IMR-90 (cell line): ENCODE measurements around the gene GGT5. TPM values are rescaled to one million over a fixed set of nuclear protein-coding genes. Genes with fewer than 3 reads are reported as not detected.

Source experiments
- ATAC-seq: fragments of 200-7000 bp; cut with Tn5 transposase; 2 replicates; pipeline ENCODE4 v1.9.1; 2020; ENCODE audit warnings: low read depth, mild to moderate bottlenecking, moderate library complexity
- BruUV-seq: library from RNA; stranded (reverse); fragments of 400-500 nt; replicated peaks from 2 replicates; lab custom pipeline; 2021; lab: Mats Ljungman, UMichigan
- CTCF ChIA-PET: fragments of 300-600 bp; formaldehyde crosslinking; extraction: SDS; loops from one replicate; lab custom pipeline; 2021; ENCODE audit warnings: antibody characterized with exemption; lab: Yijun Ruan, JAX
- POLR2A ChIA-PET: fragments of 300-600 bp; sonication (Branson Sonifier 250); formaldehyde crosslinking; loops from one replicate; lab custom pipeline; 2022; ENCODE audit warnings: antibody characterized with exemption; ENCODE audit not compliant: unreplicated experiment; lab: Charles Lee
- DNase-seq: peaks from one replicate; pipeline ENCODE4 v3.0.0; 2013
- H2AFZ ChIP-seq: replicated peaks from 2 replicates; pipeline ENCODE3; 2013; ENCODE audit warnings: low read length, mild to moderate bottlenecking; ENCODE audit not compliant: poor library complexity
- H2AK5ac ChIP-seq: 2 replicates; pipeline ENCODE4 v1.6.1; 2013; ENCODE audit warnings: low read depth, low read length, inconsistent platforms
- H2AK9ac ChIP-seq: replicated peaks from 2 replicates; pipeline ENCODE3; 2013; ENCODE audit warnings: mild to moderate bottlenecking, low read depth, low read length, moderate library complexity; ENCODE audit not compliant: poor library complexity
- H2BK120ac ChIP-seq: 2 replicates; pipeline ENCODE4 v1.6.1; 2013; ENCODE audit warnings: low read depth, low read length, inconsistent platforms
- H2BK15ac ChIP-seq: 3 replicates; pipeline ENCODE4 v1.6.1; 2013; ENCODE audit warnings: low read depth, low read length, inconsistent platforms
- H2BK20ac ChIP-seq: 2 replicates; pipeline ENCODE4 v1.6.1; 2013; ENCODE audit warnings: low read depth, mild to moderate bottlenecking, inconsistent platforms, low read length, moderate library complexity
- H2BK5ac ChIP-seq: 2 replicates; pipeline ENCODE4 v1.6.1; 2013; ENCODE audit warnings: mild to moderate bottlenecking, low read depth, low read length, inconsistent platforms; ENCODE audit not compliant: poor library complexity, severe bottlenecking
- H3K14ac ChIP-seq: replicated peaks from 2 replicates; pipeline ENCODE4 v1.6.1; 2013; ENCODE audit warnings: low read depth, low read length, inconsistent platforms
- H3K18ac ChIP-seq: 2 replicates; pipeline ENCODE4 v1.6.1; 2013; ENCODE audit warnings: low read depth, low read length, control low read depth
- H3K23ac ChIP-seq: 2 replicates; pipeline ENCODE4 v1.6.1; 2013; ENCODE audit warnings: low read depth, low read length, inconsistent platforms
- H3K27ac ChIP-seq: 2 replicates; pipeline ENCODE4 v1.5.1; 2013; ENCODE audit warnings: mild to moderate bottlenecking, control low read depth, low read length; ENCODE audit not compliant: insufficient read depth
- H3K27me3 ChIP-seq: 2 replicates; pipeline ENCODE4 v1.6.1; 2013; ENCODE audit warnings: low read length; ENCODE audit not compliant: control insufficient read depth, insufficient read depth
- H3K36me3 ChIP-seq: 2 replicates; pipeline ENCODE4 v1.6.1; 2013; ENCODE audit warnings: low read length, mixed read lengths; ENCODE audit not compliant: control insufficient read depth, insufficient read depth
- H3K4ac ChIP-seq: 2 replicates; pipeline ENCODE4 v1.6.1; 2013; ENCODE audit warnings: low read depth, low read length, inconsistent platforms
- H3K4me1 ChIP-seq: 2 replicates; pipeline ENCODE4 v1.6.1; 2013; ENCODE audit warnings: low read length, mixed read lengths; ENCODE audit not compliant: control insufficient read depth, insufficient read depth
- H3K4me2 ChIP-seq: 2 replicates; pipeline ENCODE4 v1.6.1; 2013; ENCODE audit warnings: low read depth, mild to moderate bottlenecking, control low read depth, low read length, moderate library complexity
- H3K4me3 ChIP-seq: 2 replicates; pipeline ENCODE4 v1.5.1; 2013; ENCODE audit warnings: low read depth, mild to moderate bottlenecking, control low read depth, low read length, moderate library complexity; ENCODE audit not compliant: insufficient read depth
- H3K56ac ChIP-seq: 2 replicates; pipeline ENCODE4 v1.6.1; 2013; ENCODE audit warnings: low read length, inconsistent platforms; ENCODE audit not compliant: insufficient read depth; ENCODE audit errors: extremely low read depth
- H3K79me1 ChIP-seq, 2 experiments: 2 replicates each; pipeline ENCODE4 v1.6.1; 2013; ENCODE audit warnings: low read length in 2 of 2, inconsistent platforms in 1 of 2, low read depth in 1 of 2
- H3K9ac ChIP-seq: 2 replicates; pipeline ENCODE4 v1.6.1; 2013; ENCODE audit warnings: low read depth, low read length, control low read depth
- H3K9me1 ChIP-seq: 2 replicates; pipeline ENCODE4 v1.6.1; 2013; ENCODE audit warnings: low read length, inconsistent platforms; ENCODE audit not compliant: insufficient read depth
- H3K9me3 ChIP-seq: 2 replicates; pipeline ENCODE4 v1.6.1; 2013; ENCODE audit warnings: low read length; ENCODE audit not compliant: control insufficient read depth, insufficient read depth
- H4K20me1 ChIP-seq: 2 replicates; pipeline ENCODE4 v1.6.1; 2013; ENCODE audit warnings: low read length, inconsistent platforms; ENCODE audit not compliant: insufficient read depth
- H4K5ac ChIP-seq: 2 replicates; pipeline ENCODE4 v1.6.1; 2013; ENCODE audit warnings: mild to moderate bottlenecking, low read depth, low read length, control low read depth
- H4K8ac ChIP-seq, 2 experiments: 2 replicates each; pipeline ENCODE4 v1.6.1; 2013; ENCODE audit warnings: low read depth in 2 of 2, low read length in 2 of 2, control low read depth in 1 of 2, inconsistent platforms in 1 of 2
- H4K91ac ChIP-seq: 2 replicates; pipeline ENCODE4 v1.6.1; 2013; ENCODE audit warnings: low read depth, low read length, inconsistent platforms; ENCODE audit not compliant: insufficient read depth
- CEBPB ChIP-seq: IDR thresholded peaks from 2 replicates; pipeline ENCODE4 v1.6.1; 2012; ENCODE audit warnings: low read depth, low read length, improper control_type of control experiment
- MAFK ChIP-seq: IDR thresholded peaks from 2 replicates; pipeline ENCODE4 v1.6.1; 2012; ENCODE audit warnings: low read depth, low read length, improper control_type of control experiment
- MAZ ChIP-seq: IDR thresholded peaks from 2 replicates; pipeline ENCODE4 v1.6.1; 2012; ENCODE audit warnings: low read depth, mild to moderate bottlenecking, low read length, improper control_type of control experiment, moderate library complexity, borderline replicate concordance
- MXI1 ChIP-seq: IDR thresholded peaks from 2 replicates; pipeline ENCODE4 v1.6.1; 2012; ENCODE audit warnings: low read depth, mild to moderate bottlenecking, low read length, moderate library complexity, borderline replicate concordance
- RAD21 ChIP-seq: IDR thresholded peaks from 2 replicates; pipeline ENCODE4 v1.6.1; 2012; ENCODE audit warnings: low read length, improper control_type of control experiment
- RCOR1 ChIP-seq: IDR thresholded peaks from 2 replicates; pipeline ENCODE4 v1.6.1; 2012; ENCODE audit warnings: mild to moderate bottlenecking, low read length, improper control_type of control experiment; ENCODE audit not compliant: insufficient replicate concordance
- SMC3 ChIP-seq: fragments of 150-350 bp; IDR thresholded peaks from 2 replicates; pipeline ENCODE4 v1.6.1; 2016; ENCODE audit warnings: low read depth, mild to moderate bottlenecking, antibody characterized with exemption, low read length, moderate library complexity
- WGBS, 2 experiments: methylation state at CpG; one replicate each; pipeline versions ENCODE4 v1.1.5 to v1.1.7; 2013; ENCODE audit warnings: missing lambda C conversion rate in 2 of 2; ENCODE audit not compliant: insufficient read length in 1 of 2; ENCODE audit errors: extremely low coverage in 2 of 2; 5-methylcytosine and 5-hydroxymethylcytosine counted together
- dilution Hi-C: fragments of 300-500 bp; cut with HindIII; formaldehyde crosslinking; loops from one replicate; pipeline ENCODE4 v1.14.3; 2018; ENCODE audit warnings: low sequenced_read_pairs; ENCODE audit not compliant: unreplicated experiment
- in situ Hi-C: fragments of 300-500 bp; cut with MboI; formaldehyde crosslinking; loops from 3 replicates; pipeline ENCODE4 v1.14.3; 2019; ENCODE audit warnings: low sequenced_read_pairs, inconsistent platforms, mixed read lengths
- intact Hi-C: fragments of 100-400 bp; cut with micrococcal nuclease; formaldehyde crosslinking; loops from 2 replicates; pipeline ENCODE4 v1.10.0; 2022
- polyA plus RNA-seq, 3 experiments: library from polyadenylated mRNA; depleted of rRNA; stranded (reverse); fragments of >200 nt; gene quantifications; 2 replicates each; pipeline ENCODE4 v1.2.3, GENCODE V29; 2012; ENCODE audit warnings: low replicate concordance in 1 of 3
- total RNA-seq: library from RNA; depleted of rRNA; stranded (reverse); fragments of >200 nt; gene quantifications from 2 replicates; pipeline ENCODE4 v1.2.3, GENCODE V29; 2012
- TF ChIP-seq, protein P1 (sequence below): conservative IDR thresholded peaks from 2 replicates; pipeline ENCODE4 v1.5.1; 2012; ENCODE audit warnings: mild to moderate bottlenecking, low read depth, low read length, improper control_type of control experiment
- TF ChIP-seq, protein P2 (sequence below): fragments of 150-350 bp; IDR thresholded peaks from 2 replicates; pipeline ENCODE4 v1.6.1; 2016; ENCODE audit warnings: low read depth, mild to moderate bottlenecking, low read length, moderate library complexity, borderline replicate concordance

GGT5 gene
- total and polyA plus RNA-seq, 2 of the 4 experiments (the other 2 are of a cell fraction), result 0.18 to 5.8 TPM

DNA sequence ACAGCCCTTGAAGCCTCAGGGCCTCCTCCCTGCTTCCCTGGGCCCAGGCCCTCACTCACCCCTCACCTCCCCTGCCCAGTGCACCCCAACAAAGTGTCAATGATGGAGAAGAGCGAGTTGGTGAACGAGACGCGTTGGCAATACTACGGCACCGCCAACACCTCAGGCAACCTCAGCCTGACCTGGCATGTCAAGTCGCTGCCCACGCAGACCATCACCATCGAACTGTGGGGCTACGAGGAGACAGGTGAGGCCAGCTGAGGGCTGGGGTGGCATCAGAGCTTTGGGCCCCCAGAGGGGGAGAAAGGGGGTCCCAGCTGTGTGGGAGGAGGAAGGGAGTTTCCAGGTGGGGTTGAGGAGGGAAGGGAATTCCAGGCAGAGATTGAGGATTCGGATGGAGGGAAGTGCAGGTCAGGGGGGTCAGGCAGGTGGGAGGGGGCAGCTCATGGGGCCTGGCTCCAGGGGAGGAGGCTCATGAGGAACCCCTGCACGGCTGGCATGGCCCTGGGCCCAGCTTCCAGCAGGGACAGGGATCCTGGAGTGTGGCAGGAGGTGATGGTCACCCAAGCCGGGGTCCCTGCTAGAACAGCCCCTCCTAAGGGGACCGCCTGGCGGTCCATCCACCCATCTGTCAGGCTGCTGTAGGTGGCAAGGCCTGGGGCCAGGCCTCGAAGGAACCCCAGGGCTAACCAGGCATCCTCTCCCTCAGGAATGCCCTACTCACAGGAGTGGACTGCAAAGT lies 60.7 kb downstream of the GGT5 start:
- BruUV-seq, result no TSS peak

More for the DNA sequence above, 60.7 kb downstream of the GGT5 start:
- ChIA-PET POLR2A (no interaction called here), CTCF (no interaction called here)
- H3K23ac ChIP-seq, result no peak overlapping the region
- H2BK5ac ChIP-seq, result no peak overlapping the region
- no peaks in the 10 kb centered on the region for H3K9me3 ChIP-seq
- no peak overlapping the region for H3K4me2 ChIP-seq
- H2AK9ac ChIP-seq, result no peak overlapping the region
- no peak overlapping the region for H2BK15ac ChIP-seq
- no peak overlapping the region for H2AFZ ChIP-seq
- dilution Hi-C loops (no loop called here), in situ Hi-C loops (no loop called here), intact Hi-C loops (no loop called here)
- no peak for TF ChIP-seq RCOR1
- no peak for TF ChIP-seq RAD21
- TF ChIP-seq, protein P1, sequence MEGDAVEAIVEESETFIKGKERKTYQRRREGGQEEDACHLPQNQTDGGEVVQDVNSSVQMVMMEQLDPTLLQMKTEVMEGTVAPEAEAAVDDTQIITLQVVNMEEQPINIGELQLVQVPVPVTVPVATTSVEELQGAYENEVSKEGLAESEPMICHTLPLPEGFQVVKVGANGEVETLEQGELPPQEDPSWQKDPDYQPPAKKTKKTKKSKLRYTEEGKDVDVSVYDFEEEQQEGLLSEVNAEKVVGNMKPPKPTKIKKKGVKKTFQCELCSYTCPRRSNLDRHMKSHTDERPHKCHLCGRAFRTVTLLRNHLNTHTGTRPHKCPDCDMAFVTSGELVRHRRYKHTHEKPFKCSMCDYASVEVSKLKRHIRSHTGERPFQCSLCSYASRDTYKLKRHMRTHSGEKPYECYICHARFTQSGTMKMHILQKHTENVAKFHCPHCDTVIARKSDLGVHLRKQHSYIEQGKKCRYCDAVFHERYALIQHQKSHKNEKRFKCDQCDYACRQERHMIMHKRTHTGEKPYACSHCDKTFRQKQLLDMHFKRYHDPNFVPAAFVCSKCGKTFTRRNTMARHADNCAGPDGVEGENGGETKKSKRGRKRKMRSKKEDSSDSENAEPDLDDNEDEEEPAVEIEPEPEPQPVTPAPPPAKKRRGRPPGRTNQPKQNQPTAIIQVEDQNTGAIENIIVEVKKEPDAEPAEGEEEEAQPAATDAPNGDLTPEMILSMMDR, result no peak
- TF ChIP-seq, protein P2, sequence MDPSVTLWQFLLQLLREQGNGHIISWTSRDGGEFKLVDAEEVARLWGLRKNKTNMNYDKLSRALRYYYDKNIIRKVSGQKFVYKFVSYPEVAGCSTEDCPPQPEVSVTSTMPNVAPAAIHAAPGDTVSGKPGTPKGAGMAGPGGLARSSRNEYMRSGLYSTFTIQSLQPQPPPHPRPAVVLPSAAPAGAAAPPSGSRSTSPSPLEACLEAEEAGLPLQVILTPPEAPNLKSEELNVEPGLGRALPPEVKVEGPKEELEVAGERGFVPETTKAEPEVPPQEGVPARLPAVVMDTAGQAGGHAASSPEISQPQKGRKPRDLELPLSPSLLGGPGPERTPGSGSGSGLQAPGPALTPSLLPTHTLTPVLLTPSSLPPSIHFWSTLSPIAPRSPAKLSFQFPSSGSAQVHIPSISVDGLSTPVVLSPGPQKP, result no peak
- TF ChIP-seq MAZ, result no peak
- TF ChIP-seq MAFK, result no peak
- no peak for TF ChIP-seq CEBPB
- TF ChIP-seq MXI1, result no peak
- no peak for TF ChIP-seq SMC3
- H2BK20ac ChIP-seq, result no peak overlapping the region
- no peak overlapping the region for H4K91ac ChIP-seq
- H3K9me1 ChIP-seq, result no peaks in the 10 kb centered on the region
- no peaks in the 10 kb centered on the region for H3K27me3 ChIP-seq
- no peak overlapping the region for H4K5ac ChIP-seq
- no peak overlapping the region for H2BK120ac ChIP-seq
- H3K4ac ChIP-seq, result no peak overlapping the region
- DNase-seq (no peak), ATAC-seq (no peak)
- H2AK5ac ChIP-seq, result no peak overlapping the region
- no peaks in the 10 kb centered on the region for H3K36me3 ChIP-seq
- WGBS, 2 experiments, result 100% methylated on average over 7 of the region's 16 CpGs; no CpG with 5 or more reads in 1 of the 2 experiments
- no peaks in the 10 kb centered on the region for H3K79me1 ChIP-seq
- no peak overlapping the region for H3K4me3 ChIP-seq
- no peak overlapping the region for H4K8ac ChIP-seq
- H4K20me1 ChIP-seq, result no peaks in the 10 kb centered on the region
- H3K56ac ChIP-seq, result no peak overlapping the region
- no peak overlapping the region for H3K9ac ChIP-seq
- H3K18ac ChIP-seq, result no peak overlapping the region
- H3K4me1 ChIP-seq, result no peaks in the 10 kb centered on the region
- no peak overlapping the region for H3K14ac ChIP-seq
- H3K27ac ChIP-seq, result no peak overlapping the region
